Activated CD4-positive, alpha-beta T cell treated with anti-CD3 and anti-CD28 coated beads for 36 hours (primary cell): ENCODE data around the gene HSPB7. TPM values are rescaled to one million over a fixed set of nuclear protein-coding genes. Genes with fewer than 3 reads are reported as not detected.
"Not testable (repeated sequence)": the region's sequence is repeated elsewhere in the genome, so short reads cannot be mapped to it uniquely, and the experiment has no call there.

Experiments
- ATAC-seq: fragments of 200-7000 bp; cut with Tn5 transposase; one replicate; pipeline ENCODE4 v1.10.0; 2021; ENCODE audit warnings: mild to moderate bottlenecking, moderate library complexity
- CTCF ChIA-PET: fragments of 350-600 bp; sonication (Branson Sonifier 250); formaldehyde crosslinking; loops from one replicate; lab custom pipeline; 2021; ENCODE audit warnings: antibody characterized with exemption; lab: Charles Lee
- POLR2A ChIA-PET: fragments of 350-600 bp; sonication (Branson Sonifier 250); formaldehyde crosslinking; loops from one replicate; lab custom pipeline; 2021; ENCODE audit warnings: antibody characterized with exemption, inconsistent platforms; lab: Charles Lee
- DNase-seq: peaks from one replicate; pipeline ENCODE4 v3.0.0-alpha.2; 2020
- H3K27ac Mint-ChIP-seq: one replicate; pipeline ENCODE4 v1.8.0; 2021; ENCODE audit warnings: mixed read lengths
- H3K27me3 Mint-ChIP-seq: one replicate; pipeline ENCODE4 v1.8.0; 2021; ENCODE audit warnings: mixed read lengths
- H3K36me3 Mint-ChIP-seq: one replicate; pipeline ENCODE4 v1.8.0; 2021; ENCODE audit warnings: low read depth, mixed read lengths
- H3K4me1 Mint-ChIP-seq: one replicate; pipeline ENCODE4 v1.8.0; 2021; ENCODE audit warnings: mixed read lengths
- H3K4me3 Mint-ChIP-seq: one replicate; pipeline ENCODE4 v1.8.0; 2021; ENCODE audit warnings: mild to moderate bottlenecking, moderate library complexity, mixed read lengths
- H3K9me3 Mint-ChIP-seq: one replicate; pipeline ENCODE4 v1.8.0; 2021; ENCODE audit warnings: low read depth, mixed read lengths
- intact Hi-C, 2 experiments: fragments of 100-400 bp; cut with DNase I in 1 of 2; cut with micrococcal nuclease in 1 of 2; formaldehyde crosslinking; loops; one replicate each; pipeline versions ENCODE4 v1.14.2 to v1.15.1; 2022 to 2024; cut with DNase I, micrococcal nuclease
- total RNA-seq, 2 experiments: library from RNA; stranded (reverse); gene quantifications; one replicate each; pipeline ENCODE4 v1.2.3, GENCODE V29; 2021

The HSPB7 gene
- total RNA-seq, 2 experiments from 2014 or later = not detected

DNA sequence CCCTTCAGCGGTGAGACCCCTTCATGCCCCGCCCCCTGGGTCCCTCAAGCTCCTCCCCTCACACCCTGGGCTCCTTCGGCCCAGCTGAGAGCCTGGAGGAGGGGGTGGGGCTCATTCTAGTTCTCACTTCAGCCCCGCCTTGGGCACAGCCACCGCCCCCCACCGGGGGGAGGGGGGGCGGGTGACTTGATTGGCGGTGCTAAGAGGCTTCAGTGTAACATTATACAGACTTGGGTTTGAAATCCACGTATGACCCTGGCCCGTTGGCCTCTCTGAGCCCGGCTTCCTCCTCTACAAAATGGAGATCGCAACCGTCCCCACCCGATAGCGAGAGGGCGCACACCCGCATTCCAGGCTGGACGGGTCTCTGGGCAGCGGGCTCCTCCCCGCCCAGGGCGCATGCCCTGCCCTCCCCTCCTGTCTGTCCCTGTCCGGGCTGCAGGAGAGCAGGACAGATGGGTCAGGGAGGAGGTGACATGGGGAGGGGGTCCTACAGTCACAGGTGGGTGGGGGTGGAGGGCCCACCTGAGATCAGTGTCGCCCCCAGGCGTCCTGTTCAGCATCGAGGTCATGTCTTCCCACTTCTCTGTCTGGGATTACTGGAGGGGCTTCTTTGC is 30.8 kb upstream of the HSPB7 start:
- ChIA-PET POLR2A (no interaction called here), CTCF (no interaction called here)
- intact Hi-C loops = no loop called here
- no peak overlapping the region for H3K27ac Mint-ChIP-seq
- peaks cover 10% of the 10 kb centered on the region for H3K27me3 Mint-ChIP-seq
- no peaks in the 10 kb centered on the region for H3K9me3 Mint-ChIP-seq
- no peak overlapping the region for H3K4me3 Mint-ChIP-seq
- peak; percentile 50 for DNase-seq
- H3K4me1 Mint-ChIP-seq = peaks cover 1% of the 10 kb centered on the region
- ATAC-seq = peak; percentile 65
- no peaks in the 10 kb centered on the region for H3K36me3 Mint-ChIP-seq

DNA sequence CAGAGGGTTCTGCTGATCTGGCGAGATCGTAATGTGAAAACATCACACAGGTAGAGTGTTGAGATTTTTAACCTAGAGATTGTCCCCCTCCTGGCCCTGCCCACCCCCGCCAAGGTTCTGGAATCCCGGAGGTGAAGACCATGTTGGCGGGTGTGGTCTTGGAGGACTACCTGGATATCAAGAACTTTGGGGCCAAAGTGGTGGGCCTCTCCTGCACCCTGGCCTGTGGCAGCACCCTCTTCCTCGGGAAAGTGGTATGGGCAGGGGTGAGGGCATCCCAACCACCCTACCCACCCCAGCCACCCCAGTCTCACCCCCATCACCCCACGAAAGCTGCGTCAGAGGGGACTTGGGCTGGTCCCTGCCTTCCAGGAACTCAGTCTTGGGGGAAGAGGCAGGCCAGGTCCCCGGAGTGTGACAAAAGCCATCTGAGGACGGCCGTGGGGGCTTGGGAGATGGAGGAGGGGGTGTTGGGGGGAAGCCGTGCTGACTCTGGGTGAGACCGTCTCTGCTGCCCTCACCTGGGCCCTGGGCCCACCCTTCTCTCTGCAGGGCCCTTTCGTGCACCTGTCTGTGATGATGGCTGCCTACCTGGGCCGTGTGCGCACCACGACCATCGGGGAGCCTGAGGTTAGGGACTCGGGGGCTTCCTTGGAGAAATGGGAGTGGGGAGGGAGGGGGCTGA is 30.1 kb upstream of the HSPB7 start:
- Mint-ChIP-seq H3K27ac (no peak overlapping the region), H3K9me3 (no peaks in the 10 kb centered on the region), H3K27me3 (peaks cover 10% of the 10 kb centered on the region), H3K4me1 (peaks cover 1% of the 10 kb centered on the region), H3K36me3 (no peaks in the 10 kb centered on the region), H3K4me3 (no peak overlapping the region)
- intact Hi-C loops = no loop called here
- DNase-seq (no peak), ATAC-seq (no peak)
- ChIA-PET CTCF (interaction anchor here (0.8 kb wide), 1 partner anchor 322 kb away, joined by 3 read pairs; no protein-coding TSS in a partner anchor), POLR2A (no interaction called here)

DNA sequence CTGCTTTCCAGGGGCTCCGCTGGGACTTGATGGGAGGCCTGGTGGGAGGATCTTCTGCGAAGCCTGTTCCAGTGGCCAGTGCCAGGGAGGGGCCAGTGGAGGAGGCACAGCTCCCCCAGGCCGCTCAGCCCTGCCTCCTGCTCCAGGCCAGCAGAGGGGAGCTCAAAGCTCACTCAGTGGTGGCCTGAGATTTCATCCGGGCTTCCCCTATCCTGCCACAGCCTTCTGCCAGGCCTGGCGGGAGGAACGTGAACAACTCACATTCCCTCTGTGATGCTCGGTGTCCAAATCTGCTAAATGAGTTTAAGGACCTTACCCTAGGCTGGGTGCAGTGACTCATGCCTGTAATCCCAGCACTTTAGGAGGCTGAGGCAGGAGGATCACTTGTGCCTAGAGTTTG is 29.0 kb upstream of the HSPB7 start:
- no peak overlapping the region for H3K27ac Mint-ChIP-seq
- POLR2A ChIA-PET = no interaction called here
- peaks cover 10% of the 10 kb centered on the region for H3K27me3 Mint-ChIP-seq
- no peaks in the 10 kb centered on the region for H3K9me3 Mint-ChIP-seq
- H3K4me1 Mint-ChIP-seq = peaks cover 1% of the 10 kb centered on the region
- H3K36me3 Mint-ChIP-seq = no peaks in the 10 kb centered on the region
- no peak overlapping the region for H3K4me3 Mint-ChIP-seq
- no peak for ATAC-seq
- CTCF ChIA-PET = interaction anchor here (0.8 kb wide), 1 partner anchor 323 kb away, joined by 3 read pairs; no protein-coding TSS in a partner anchor
- intact Hi-C loops = no loop called here
- DNase-seq = no peak

DNA sequence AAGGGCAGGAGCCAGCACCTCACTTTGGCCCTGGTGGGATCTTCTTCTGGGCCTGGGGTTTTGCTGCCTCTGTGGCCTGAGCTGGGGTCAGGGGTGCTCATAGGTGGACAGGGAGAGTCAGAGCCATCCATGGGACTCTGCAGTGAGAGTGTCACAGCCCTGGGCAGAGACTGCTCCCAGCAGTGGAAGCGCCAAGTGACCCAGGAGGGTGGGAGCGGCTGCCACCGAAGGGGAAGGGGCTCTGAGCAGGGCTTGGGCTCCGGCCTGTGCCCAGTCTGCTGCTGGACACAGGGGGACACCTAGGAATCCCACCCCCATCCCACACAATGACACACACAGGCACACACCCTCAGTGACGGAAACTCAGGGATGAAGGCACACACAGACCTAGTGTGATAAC is 26.1 kb upstream of the HSPB7 start:
- Mint-ChIP-seq H3K4me3 (no peak overlapping the region), H3K27ac (no peak overlapping the region), H3K9me3 (no peaks in the 10 kb centered on the region), H3K4me1 (no peaks in the 10 kb centered on the region), H3K36me3 (no peaks in the 10 kb centered on the region), H3K27me3 (peaks cover 5% of the 10 kb centered on the region)
- DNase-seq = no peak
- no peak for ATAC-seq
- ChIA-PET CTCF (no interaction called here), POLR2A (no interaction called here)
- intact Hi-C loops = no loop called here

DNA sequence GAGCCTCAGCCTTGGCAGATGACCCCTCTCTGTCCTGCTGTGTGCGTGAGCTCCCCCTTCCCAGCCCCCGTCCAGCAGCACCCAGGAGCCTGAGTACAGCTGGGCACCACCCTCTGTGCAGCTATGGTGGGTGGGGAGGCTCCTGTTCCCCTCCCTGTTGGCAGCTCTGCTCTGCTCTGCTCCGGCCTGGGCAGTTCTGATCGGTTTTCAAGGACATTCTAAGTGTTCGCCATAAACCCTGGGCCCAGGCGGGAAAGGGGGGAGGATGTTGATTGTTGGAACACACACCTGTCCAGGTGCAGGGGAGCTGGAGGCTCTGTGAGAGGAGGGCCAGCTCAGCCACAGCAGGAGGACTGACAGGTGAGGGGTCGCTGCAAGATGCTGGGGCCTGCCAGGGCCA is 25.7 kb upstream of the HSPB7 start, which contains the start of gene CLCNKB:
CLCNKB (plus strand) TSS at position 262 of the 400 bp plus-strand sequence. CDS start 711 bp downstream, outside the sequence.
- no peaks in the 10 kb centered on the region for H3K4me1 Mint-ChIP-seq
- no peak within 1 kb of the TSS for H3K4me3 Mint-ChIP-seq
- H3K9me3 Mint-ChIP-seq = no peaks in the 10 kb centered on the region
- ATAC-seq (no peak), DNase-seq (no peak)
- H3K36me3 Mint-ChIP-seq = no peaks in the 10 kb centered on the region
- CTCF ChIA-PET = no interaction called here
- H3K27ac Mint-ChIP-seq = no peak within 1 kb of the TSS
- peaks cover 5% of the 10 kb centered on the region for H3K27me3 Mint-ChIP-seq
- POLR2A ChIA-PET = no interaction called here
- intact Hi-C loops = no loop called here

DNA sequence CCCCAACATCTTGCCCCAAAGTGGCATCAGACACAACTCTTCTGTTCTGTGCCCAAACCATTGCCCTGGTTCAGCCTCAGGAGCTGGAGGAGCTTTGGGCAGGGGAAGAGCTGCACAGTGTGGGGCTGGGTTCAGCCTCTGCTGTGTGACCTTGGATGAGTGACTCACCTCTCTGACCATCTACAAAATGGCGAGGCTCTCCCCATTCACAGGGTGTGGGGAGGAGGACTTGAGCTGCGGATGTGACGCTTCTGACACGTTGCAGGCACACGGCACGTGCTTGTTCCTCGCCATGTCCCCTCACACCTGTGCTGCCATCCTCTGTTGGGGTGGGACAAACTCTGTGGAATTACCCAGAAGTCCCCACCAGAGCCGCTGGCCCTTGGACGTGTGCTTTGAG is 24.8 kb upstream of the HSPB7 start:
- H3K36me3 Mint-ChIP-seq, ATAC-seq, H3K27me3 Mint-ChIP-seq, DNase-seq, H3K4me3 Mint-ChIP-seq, CTCF ChIA-PET, H3K9me3 Mint-ChIP-seq, POLR2A ChIA-PET, H3K27ac Mint-ChIP-seq, H3K4me1 Mint-ChIP-seq, intact Hi-C loops: not testable (repeated sequence)

DNA sequence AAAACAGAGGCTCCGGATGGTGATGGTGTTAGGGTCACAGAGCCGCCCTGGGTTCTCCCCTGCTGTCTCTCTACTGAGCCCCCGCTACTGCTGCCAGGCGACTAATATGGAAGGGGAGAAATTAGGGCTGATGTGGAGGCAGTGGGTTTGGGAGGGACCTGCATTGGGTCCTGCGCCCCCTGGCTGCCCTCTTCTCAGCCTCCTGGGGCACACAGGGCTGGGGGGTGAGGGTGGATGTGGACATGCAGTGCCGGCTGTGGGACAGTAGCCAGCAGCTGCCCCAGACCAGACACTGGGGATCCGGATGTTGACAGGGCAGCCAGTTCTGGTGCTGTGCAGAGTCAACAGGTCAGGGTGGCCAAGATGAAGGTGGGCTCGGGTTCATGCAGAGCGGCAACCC is 24.3 kb upstream of the HSPB7 start:
- no peak for DNase-seq
- Mint-ChIP-seq H3K4me1 (no peaks in the 10 kb centered on the region), H3K27me3 (no peaks in the 10 kb centered on the region), H3K4me3 (no peak overlapping the region), H3K9me3 (no peaks in the 10 kb centered on the region), H3K27ac (no peak overlapping the region), H3K36me3 (no peaks in the 10 kb centered on the region)
- ChIA-PET CTCF (interaction anchor here (0.7 kb wide), 1 partner anchor 251 kb away, joined by 3 read pairs; no protein-coding TSS in a partner anchor), POLR2A (no interaction called here)
- intact Hi-C loops = no loop called here
- no peak for ATAC-seq

DNA sequence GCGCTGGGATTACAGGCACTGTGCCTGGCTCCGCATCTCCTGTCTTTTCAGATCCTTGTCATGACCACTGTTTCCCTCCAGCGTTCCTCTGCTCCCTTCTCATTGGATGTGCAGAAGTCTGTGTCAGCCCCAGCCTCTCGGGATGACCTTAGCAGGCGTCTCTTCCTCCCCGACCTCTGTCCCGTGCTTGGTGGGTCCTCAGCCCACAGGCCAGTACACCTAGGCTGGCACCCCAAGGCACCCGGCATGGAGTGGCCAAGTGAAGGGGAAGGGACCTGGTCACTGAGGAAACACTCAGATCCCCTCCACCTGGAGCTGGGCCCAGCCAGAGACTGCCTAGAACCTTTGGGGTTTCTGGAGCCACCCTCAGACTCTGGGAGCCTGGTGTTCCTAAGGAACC is 23.4 kb upstream of the HSPB7 start:
- ChIA-PET POLR2A (no interaction called here), CTCF (interaction anchor here (0.7 kb wide), 1 partner anchor 251 kb away, joined by 3 read pairs; no protein-coding TSS in a partner anchor)
- ATAC-seq (no peak), DNase-seq (no peak)
- no peaks in the 10 kb centered on the region for H3K27me3 Mint-ChIP-seq
- H3K9me3 Mint-ChIP-seq = no peaks in the 10 kb centered on the region
- H3K4me3 Mint-ChIP-seq = no peak overlapping the region
- H3K27ac Mint-ChIP-seq = no peak overlapping the region
- intact Hi-C loops = loop anchor here in 1 of 2 experiments (1.0 kb wide), 1 partner anchor 21 kb away; no protein-coding TSS in a partner anchor
- no peaks in the 10 kb centered on the region for H3K4me1 Mint-ChIP-seq
- H3K36me3 Mint-ChIP-seq = no peaks in the 10 kb centered on the region

DNA sequence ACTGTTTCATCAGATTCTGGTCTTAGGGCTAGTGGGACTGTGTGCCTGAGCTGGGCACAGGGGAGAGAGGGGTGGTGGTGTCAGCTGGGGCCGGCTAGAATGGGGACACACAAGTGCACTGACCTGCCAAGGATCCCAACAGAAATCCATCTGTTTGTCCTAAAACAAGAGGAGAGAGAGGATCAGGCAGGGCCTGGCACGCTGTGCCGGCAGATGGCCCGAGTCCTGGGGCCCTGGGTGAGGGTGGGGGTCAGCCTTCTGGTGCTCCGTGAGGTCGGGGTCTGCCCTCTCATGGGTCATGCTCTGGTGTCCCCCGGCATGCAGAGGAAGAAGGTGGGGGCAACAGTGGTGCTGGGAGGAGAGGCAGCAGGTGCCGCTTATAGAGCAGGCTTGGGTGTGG is 22.0 kb upstream of the HSPB7 start:
- CTCF ChIA-PET, H3K4me1 Mint-ChIP-seq, POLR2A ChIA-PET, intact Hi-C loops, H3K4me3 Mint-ChIP-seq, ATAC-seq, H3K27ac Mint-ChIP-seq, H3K27me3 Mint-ChIP-seq, H3K36me3 Mint-ChIP-seq, DNase-seq, H3K9me3 Mint-ChIP-seq: not testable (repeated sequence)

DNA sequence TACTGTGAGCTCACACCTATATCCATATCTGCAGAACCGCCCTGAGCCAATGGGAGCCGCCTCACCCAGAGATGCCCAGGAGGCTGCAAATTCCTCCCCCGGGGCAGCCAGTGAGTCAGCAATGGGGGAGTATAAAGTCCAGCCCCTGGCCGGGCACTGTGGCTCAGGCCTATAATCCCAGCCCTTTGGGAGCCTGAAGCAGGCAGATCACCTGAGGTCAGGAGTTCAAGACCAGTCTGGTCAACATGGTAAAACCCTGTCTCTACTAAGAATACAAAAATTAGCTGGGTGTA is 20.7 kb upstream of the HSPB7 start:
- no peaks in the 10 kb centered on the region for H3K4me1 Mint-ChIP-seq
- ChIA-PET CTCF (no interaction called here), POLR2A (no interaction called here)
- intact Hi-C loops = no loop called here
- H3K27ac Mint-ChIP-seq = no peak overlapping the region
- ATAC-seq (no peak), DNase-seq (no peak)
- no peak overlapping the region for H3K4me3 Mint-ChIP-seq
- no peaks in the 10 kb centered on the region for H3K36me3 Mint-ChIP-seq
- H3K27me3 Mint-ChIP-seq = no peaks in the 10 kb centered on the region
- H3K9me3 Mint-ChIP-seq = no peaks in the 10 kb centered on the region

DNA sequence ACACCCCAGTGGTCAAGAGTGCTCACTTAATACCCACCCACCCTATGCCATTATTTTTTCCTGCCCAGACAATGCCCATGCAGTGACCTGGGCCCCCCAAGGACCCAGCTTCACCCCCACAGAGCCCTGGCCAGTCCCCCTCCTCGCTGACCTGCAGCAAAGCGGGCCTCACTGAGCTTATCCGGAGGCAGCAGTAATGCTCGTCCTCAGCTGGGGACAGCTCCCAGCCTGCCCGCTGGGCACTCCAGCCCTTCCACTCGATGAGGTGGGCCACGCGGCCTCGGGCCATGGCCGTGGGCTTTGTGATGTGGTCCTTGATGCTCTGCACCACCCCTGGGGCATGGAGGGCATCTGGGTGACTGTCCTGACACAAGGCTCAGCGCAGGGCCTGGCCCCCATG is 18.6 kb upstream of the HSPB7 start:
- intact Hi-C loops, H3K36me3 Mint-ChIP-seq, H3K9me3 Mint-ChIP-seq, H3K27me3 Mint-ChIP-seq, ATAC-seq, H3K27ac Mint-ChIP-seq, H3K4me1 Mint-ChIP-seq, H3K4me3 Mint-ChIP-seq, DNase-seq, POLR2A ChIA-PET: not testable (repeated sequence)
- CTCF ChIA-PET = interaction anchor here (0.6 to 0.7 kb wide), 2 partner anchors 237 to 327 kb away, joined by 3 read pairs; no protein-coding TSS in a partner anchor

DNA sequence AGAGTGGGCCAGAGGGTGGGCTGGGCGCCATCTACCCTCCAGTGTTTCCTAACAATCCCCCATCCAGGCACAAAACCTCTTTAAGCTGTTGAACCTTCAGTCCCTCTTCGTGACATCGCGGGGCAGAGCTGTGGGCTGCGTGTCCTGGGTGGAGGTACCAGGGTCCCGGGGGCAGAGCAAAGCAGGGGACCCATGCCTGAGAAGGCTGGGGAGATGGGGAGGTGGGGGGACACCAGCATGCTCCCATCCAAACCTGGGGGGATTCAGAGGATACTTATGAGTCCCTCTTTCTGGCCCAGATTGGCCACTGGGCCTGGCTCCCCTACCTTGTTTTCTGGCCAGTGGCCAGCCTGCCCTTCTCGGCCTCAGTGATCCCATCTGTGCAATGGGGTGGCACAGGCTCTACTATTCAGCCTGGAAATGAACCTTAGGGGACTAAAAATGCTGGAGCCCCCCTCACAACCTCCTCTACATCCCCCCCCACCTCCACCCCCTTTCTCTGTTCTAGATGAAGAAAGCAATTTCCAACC is 15.3 kb upstream of the HSPB7 start:
- intact Hi-C loops = loop anchor here (1.0 to 2.0 kb wide), 5 partner anchors 24 to 241 kb away; no protein-coding TSS in a partner anchor
- POLR2A ChIA-PET, CTCF ChIA-PET, H3K27me3 Mint-ChIP-seq, H3K36me3 Mint-ChIP-seq, H3K9me3 Mint-ChIP-seq, ATAC-seq, H3K4me3 Mint-ChIP-seq, DNase-seq, H3K4me1 Mint-ChIP-seq, H3K27ac Mint-ChIP-seq: not testable (repeated sequence)
